ENCODE results near the gene RFX1.
"Not testable (repeated sequence)": the region's sequence is repeated elsewhere in the genome, so short reads cannot be mapped to it uniquely, and the experiment has no call there.

Gene RFX1

DNA sequence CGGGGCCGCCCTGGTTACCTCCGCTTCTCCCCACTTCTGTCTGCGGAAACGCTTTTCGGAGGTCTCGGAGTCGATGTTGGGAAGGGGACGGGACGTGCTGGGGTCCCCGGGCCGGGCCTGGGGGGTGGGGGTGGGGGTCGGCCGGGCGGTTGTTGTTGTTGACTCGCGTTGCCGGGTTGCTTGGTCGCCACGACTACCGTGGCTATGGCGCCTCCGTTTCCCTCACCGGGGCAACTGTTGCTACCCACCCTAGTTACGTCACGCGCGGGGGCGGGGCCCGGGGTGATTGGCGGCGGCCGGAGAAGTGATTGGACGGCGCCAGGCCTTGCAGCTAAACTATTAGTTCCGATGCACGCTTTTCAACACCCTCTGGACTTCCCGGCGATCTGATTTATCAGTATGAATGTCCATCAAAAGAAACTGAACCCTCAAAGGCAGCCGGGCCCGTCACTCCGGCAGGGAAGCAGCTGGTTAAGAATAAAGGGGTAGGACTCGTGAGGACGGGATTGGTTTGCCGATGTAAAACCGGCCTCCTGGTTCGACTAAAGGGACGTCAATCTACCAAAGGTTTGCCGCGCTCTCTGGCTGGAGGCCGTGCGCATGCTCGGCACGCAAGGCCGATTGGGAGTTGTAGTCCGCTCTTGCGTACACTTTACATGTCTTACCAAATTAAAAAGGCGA is at the start of gene RFX1:
Gene RFX1 (minus strand): TSS at position 236 of the 681 bp plus-strand sequence. CDS start 12,477 bp downstream, outside the sequence.
- DNase-seq = peak; percentile 100

- no peak for DNase-seq
Measured at GRCh38 chr19:14055396-14055795, 49.3 kb upstream of the RFX1 start.

DNA sequence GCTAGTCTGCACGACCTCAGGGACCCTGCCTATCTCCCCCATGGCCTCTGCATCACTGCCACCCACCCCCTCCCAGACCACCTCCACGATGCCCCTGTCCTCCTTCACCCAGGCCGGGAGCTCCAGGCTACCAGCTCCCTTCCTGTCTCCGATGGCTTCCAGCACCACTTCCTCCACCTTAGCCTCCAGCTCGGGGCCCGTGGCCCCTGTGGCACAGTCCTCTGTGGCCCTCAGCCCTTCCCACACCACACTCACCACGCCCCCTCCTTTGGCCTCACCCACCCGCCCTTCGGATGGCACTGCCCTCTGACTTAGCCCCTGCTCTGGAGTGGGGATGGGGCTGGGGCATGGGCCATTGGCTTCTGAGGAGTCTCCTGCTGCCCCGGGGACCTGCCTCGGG is 48.6 kb upstream of the RFX1 start:
- DNase-seq = no peak

DNA sequence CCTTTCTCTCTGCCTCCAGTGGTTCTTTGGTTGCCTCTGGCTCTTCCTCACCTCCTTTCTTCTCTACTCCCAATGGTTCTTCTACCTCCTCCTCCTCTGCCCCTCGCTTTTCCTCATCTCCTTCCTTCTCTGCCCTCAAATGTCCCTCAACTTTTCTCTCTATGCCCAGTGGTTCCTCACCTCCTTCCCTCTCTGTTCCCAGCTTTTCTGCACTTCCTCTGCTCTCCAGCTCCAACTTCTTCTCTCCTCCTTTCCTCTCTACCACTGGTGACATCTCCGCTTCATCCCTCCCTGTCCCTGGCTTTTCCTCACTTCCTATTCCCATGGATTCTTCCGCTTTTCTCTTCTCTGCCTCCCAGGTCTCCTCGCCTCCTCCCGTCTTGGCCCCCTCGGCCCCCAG is 48.0 kb upstream of the RFX1 start:
- no peak for DNase-seq

DNA sequence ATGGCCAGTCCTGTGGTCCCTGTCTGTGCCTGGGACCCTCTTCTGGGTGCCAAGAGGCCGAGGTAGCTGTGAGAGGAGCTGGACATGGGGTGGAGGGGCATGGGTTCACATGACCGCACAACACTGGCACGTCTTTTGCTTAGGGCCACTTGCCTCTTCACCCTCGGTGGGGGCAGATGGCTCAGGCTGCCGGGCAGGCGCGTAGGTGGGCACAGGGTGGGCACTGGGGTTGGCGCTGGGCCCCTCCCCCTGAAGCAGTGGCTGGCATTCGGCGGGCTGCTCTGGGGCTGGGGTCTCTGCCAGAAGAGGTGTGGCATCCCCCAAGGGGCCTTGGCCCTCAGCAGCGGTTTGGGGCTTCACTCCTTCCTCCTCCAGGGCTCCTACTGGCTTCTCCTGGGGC is 47.4 kb upstream of the RFX1 start:
- no peak for DNase-seq

GRCh38 chr19:14053032-14053431 is 46.9 kb upstream of the RFX1 start:
- DNase-seq = no peak

DNA sequence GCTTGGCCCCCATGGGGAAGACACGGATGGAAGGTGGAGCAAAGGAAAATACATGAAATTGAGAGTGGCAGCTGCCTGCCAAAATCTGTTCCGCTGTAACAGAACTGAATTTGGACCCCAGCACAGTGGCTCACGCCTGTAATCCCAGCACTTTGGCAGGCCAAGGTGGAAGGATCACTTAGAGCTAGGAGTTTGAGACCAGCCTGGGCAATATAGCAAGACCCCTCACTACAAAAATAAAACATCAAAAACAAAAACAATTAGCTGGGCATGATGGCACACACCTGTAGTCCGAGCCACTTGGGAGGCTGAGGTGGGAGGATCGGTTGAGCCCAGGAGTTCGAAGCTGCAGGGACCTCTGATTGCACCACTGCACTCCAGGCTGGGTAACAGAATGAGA is 46.4 kb upstream of the RFX1 start:
- DNase-seq = no peak

DNA sequence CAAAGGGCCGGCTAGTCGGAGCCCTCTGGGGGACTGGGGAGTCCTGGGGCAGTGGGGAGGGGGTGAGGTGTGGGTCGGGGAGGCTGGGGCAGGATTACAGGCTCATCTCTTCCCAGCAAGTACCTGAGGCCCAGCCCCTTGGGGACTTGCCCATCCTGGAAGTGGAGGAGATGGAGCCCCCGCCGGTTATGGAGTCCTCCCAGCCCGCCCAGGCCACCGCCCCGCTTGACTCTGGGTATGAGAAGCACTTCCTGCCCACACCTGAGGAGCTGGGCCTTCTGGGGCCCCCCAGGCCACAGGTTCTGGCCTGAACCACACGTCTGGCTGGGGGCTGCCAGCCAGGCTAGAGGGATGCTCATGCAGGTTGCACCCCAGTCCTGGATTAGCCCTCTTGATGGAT is 45.9 kb upstream of the RFX1 start:
- no peak for DNase-seq

GRCh38 chr19:14050961-14051360 is 44.8 kb upstream of the RFX1 start:
- DNase-seq = not testable (repeated sequence)

GRCh38 chr19:14050512-14050911 is 44.4 kb upstream of the RFX1 start:
- no peak for DNase-seq

DNA sequence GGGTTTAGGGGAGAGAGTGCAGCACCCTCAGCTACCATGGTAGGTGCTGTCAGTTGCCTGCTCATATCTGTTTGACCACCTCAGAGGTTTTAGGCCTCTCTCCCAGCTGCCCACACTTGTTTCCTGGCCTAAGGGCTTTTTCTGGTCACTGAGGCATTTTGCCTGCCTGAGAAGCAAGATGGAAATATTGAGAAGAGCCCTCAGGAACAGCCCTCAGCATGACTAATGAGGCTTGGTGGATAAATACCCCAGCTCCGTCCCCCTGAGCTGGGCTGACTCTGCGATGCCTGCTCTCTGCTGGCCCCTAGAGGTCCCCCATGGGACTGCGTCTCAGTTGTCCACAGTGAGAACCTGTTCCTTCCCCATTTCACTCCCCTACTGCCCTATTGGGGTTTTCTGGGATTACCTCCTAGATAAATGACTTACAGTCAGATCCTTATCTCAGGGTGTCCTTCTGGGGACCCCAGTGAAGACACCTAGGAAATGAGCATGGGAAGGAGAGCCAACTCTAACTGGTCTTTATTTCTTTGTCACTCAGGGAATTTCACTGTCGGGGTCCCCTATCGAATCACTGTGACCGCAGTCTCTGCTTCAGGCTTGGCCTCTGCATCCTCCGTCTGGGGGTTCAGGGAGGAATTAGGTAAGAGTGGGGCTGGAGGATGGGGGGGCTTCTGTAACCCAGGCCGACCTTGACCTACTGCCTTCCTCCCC is 42.5 kb upstream of the RFX1 start:
- DNase-seq = peak; percentile 65

DNA sequence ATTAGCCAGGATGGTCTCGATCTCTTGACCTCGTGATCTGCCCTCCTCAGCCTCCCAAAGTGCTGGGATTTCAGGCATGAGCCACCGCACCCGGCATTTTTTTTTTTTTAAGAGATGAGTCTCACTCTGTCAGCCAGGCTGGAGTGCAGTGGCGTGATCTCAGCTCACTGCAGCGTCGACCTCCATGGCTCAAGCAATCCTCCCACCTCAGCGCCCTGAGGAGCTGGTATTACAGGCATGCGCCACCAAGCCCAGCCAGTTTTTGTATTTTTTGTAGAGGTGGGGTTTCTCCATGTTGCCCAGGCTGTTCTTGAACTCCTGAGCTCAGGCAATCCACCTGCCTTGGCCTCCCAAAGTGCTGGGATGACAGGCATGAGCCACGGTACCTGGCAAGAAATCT is 41.7 kb upstream of the RFX1 start:
- DNase-seq = not testable (repeated sequence)

DNA sequence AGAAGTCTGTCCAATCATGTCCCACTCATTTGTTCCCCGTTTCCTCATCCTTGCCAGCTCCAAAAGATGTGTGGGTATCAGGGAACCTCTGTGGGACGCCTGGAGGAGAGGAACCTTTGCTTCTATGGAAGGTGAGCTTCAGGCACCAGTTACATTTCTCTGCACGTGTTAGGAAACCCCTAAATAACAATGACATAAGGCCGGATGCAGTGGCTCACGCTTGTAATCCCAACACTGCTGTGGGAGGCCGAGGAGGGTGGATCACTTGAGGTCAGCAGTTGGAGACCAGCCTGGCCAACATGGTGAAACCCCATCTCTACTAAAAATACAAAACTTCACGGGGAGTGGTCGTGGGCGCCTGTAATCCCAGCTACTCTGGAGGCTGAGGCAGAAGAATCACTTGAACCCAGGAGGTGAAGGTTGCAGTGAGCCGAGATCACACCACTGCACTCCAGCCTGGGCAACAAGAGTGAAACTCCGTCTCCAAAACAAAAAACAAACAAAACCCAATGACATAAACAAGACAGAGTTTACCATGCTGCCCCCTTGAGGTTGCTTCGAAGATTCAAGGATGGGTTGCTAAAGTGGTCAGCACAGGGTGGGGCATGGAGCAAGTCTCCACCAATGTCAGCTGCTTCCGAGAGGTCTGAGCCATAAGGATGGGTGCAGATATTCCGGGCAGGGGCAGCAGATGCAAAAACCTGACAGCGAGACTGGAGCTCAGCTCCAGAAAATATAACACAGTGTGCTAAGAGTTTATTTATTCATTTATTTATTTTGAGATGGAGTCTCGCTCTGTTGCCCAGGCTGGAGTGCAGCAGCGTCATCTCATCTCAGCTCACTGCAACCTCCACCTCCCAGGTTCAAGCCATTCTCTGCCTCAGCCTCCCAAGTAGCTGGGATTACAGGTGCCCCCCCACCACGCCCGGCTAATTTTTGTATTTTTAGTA is 36.8 kb upstream of the RFX1 start:
- peak; percentile 83 for DNase-seq

GRCh38 chr19:14039181-14039580 is 33.1 kb upstream of the RFX1 start:
- no peak for DNase-seq

DNA sequence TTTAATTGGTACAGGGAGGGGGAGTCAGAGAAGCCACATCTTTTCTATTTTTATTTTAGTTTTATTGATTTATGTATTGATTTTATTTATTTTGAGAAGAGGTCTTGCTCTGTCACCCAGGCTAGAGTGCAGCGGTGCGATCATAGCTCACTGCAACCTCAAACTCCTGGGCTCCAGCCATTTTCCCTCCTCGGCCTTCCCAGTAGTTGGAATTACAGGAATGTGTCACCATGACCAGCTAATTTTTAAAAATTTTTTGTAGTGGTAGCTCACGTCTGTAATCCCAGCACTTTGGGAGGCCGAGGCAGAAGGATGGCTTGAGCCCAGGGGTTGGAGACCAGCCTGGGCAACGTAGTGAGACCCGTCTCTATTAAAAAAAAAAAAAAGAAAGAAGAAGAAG is 29.6 kb upstream of the RFX1 start:
- DNase-seq = no peak

GRCh38 chr19:14035159-14035558 is 29.0 kb upstream of the RFX1 start:
- not testable (repeated sequence) for DNase-seq

GRCh38 chr19:14033946-14034345 is 27.8 kb upstream of the RFX1 start:
- DNase-seq = no peak

DNA sequence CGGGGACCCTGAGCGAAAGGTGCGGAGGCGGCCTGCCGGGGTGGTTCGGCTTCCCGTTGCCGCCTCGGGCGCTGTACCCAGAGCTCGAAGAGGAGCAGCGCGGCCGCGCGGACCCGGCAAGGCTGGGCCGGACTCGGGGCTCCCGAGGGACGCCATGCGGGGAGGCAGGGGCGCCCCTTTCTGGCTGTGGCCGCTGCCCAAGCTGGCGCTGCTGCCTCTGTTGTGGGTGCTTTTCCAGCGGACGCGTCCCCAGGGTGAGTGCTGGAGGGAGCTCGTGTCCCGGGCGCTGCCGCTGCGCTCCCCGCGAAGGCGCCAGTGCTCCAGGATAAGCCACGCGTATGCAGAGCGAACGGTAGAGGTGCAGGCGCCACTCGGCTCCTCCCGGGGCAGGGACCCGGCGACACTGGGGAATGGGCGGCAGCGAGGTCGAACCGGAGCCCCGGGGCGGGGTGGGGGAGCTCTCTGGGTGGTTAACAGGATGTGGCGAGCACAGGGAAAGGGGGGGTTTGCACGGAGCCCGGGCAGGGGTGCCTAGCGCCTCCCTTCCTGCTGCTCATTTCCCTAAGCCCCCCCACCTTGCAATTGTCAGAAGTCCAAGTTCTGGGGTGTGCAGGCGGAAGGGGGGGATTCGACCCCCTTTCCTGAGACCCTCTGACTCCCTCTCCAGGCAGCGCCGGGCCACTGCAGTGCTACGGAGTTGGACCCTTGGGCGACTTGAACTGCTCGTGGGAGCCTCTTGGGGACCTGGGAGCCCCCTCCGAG is 25.8 kb upstream of the RFX1 start, which contains the start of gene IL27RA:
Gene IL27RA (plus strand): TSS at position 44 of the 762 bp plus-strand sequence. CDS start 111 bp downstream, at position 155.
- peak; percentile 77 for DNase-seq

DNA sequence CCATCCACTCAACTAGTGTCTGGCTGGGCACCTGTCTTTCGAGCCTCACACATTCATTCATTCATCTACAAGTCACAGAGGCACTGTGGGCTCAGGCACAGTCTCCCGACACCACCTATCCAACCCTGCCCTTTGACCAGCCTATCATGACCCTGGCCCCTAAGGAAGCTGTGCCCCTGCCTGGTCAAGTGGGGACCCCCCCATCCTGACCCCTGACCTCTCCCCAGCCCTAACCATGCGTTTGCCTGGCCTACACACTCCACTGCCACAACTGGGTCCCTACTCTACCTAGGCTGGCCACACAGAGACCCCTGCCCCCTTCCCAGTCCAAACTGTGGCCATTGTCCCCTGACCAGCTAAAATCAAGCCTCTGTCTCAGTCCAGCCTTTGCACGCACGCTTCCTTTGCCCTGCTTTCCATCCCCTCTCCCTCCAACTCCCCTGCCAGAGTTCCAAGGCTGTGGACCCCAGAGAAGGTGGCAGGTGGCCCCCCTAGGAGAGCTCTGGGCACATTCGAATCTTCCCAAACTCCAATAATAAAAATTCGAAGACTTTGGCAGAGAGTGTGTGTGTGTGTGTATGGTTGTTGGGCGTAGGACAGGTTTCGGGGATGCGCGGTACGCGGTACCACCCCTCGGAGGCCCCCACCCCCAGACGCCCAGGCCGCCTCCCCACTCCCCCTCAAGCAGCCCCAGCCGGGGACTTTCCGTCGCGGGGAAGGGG is 25.0 kb upstream of the RFX1 start:
- no peak for DNase-seq

GRCh38 chr19:14028901-14029300 is 22.8 kb upstream of the RFX1 start:
- DNase-seq = no peak

DNA sequence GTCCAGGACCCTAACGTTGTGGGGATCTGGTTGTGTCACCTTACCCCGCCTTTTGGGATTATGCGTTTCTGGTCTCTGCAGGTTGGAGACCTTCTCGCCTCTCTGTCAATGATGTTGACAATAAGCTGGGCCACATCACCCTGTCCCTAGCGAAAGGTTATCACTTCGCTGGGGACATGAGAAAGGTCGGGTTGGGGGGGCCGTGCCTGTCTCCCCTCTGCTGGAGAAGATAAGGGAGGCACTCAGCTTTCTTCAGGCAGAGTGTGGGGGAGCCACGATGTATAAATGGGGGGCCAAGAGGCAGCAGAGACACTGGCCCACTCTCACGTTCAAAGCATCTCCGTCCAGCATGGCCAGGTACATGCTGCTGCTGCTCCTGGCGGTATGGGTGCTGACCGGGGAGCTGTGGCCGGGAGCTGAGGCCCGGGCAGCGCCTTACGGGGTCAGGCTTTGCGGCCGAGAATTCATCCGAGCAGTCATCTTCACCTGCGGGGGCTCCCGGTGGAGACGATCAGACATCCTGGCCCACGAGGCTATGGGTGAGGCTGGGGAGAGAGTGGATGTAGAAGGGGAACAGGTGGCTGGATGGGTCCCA is 21.8 kb upstream of the RFX1 start, which contains the start of gene RLN3:
Gene RLN3 (plus strand): TSS at position 293 of the 595 bp plus-strand sequence. CDS start 57 bp downstream, at position 350.
- no peak for DNase-seq
